ENCODE results near the gene ZFAND3. TPM values are rescaled to one million over a fixed set of nuclear protein-coding genes. Genes with fewer than 3 reads are reported as not detected.

ZFAND3 gene
- total and polyA plus RNA-seq, 2 of the 4 experiments (the other 2 are of a cell fraction), result 10.9 to 26.7 TPM

- CTCF ChIA-PET, result no interaction called here
- BruUV-seq (replicated peaks), result no TSS peak
Measured at GRCh38 chr6:37814374-37814773, 5.2 kb upstream of the ZFAND3 start.

More at GRCh38 chr6:37814374-37814773, 5.2 kb upstream of the ZFAND3 start:
- Histone ChIP-seq H3K56ac (ENCODE audit: extremely low read depth, insufficient read depth, low read length) (no peak overlapping the region), H2BK15ac (ENCODE audit: low read depth, low read length) (no peak overlapping the region), H3K14ac (replicated peaks; ENCODE audit: low read depth, low read length) (no peak overlapping the region), H3K4me1 (ENCODE audit: control insufficient read depth, insufficient read depth, low read length) (no peaks in the 10 kb centered on the region; the same call in 1 of the 2 replicates), H3K18ac (ENCODE audit: low read depth, low read length) (no peak overlapping the region), H2AK5ac (ENCODE audit: low read depth, low read length) (no peak overlapping the region), H2AK9ac (replicated peaks; ENCODE audit: low read depth, low read length, poor library complexity) (no peak overlapping the region), H2BK20ac (ENCODE audit: low read depth, low read length) (no peak overlapping the region), H3K9me3 (ENCODE audit: control insufficient read depth, insufficient read depth, low read length) (no peaks in the 10 kb centered on the region), H3K23ac (ENCODE audit: low read depth, low read length) (no peak overlapping the region), H2AFZ (replicated peaks; ENCODE audit: low read length, poor library complexity) (no peak overlapping the region), H4K20me1 (ENCODE audit: insufficient read depth, low read length) (no peaks in the 10 kb centered on the region; the same call in 1 of the 2 replicates), H4K5ac (ENCODE audit: low read depth, low read length) (no peak overlapping the region), H3K9me1 (ENCODE audit: insufficient read depth, low read length) (no peaks in the 10 kb centered on the region), H3K27ac (ENCODE audit: insufficient read depth, low read length) (no peak overlapping the region), H3K4ac (ENCODE audit: low read depth, low read length) (no peak overlapping the region), H3K27me3 (ENCODE audit: control insufficient read depth, insufficient read depth, low read length) (no peaks in the 10 kb centered on the region), H4K8ac (ENCODE audit: low read depth in 2 of 2, low read length in 2 of 2) (no peak overlapping the region), H3K79me1 (ENCODE audit: low read depth in 1 of 2, low read length in 2 of 2) (peaks cover 6 to 9% of the 10 kb centered on the region in 2 experiments; a peak in 3 of 4 replicates), H4K91ac (ENCODE audit: insufficient read depth, low read depth, low read length) (no peak overlapping the region), H3K4me2 (ENCODE audit: low read depth, low read length) (no peak overlapping the region), H3K9ac (ENCODE audit: low read depth, low read length) (no peak overlapping the region), H3K36me3 (ENCODE audit: control insufficient read depth, insufficient read depth, low read length) (no peaks in the 10 kb centered on the region), H3K4me3 (ENCODE audit: insufficient read depth, low read depth, low read length) (no peak overlapping the region), H2BK120ac (ENCODE audit: low read depth, low read length) (no peak overlapping the region), H2BK5ac (ENCODE audit: low read depth, low read length, poor library complexity, severe bottlenecking) (no peak overlapping the region)
- no peak for DNase-seq
- dilution Hi-C loops (cut with HindIII; ENCODE audit: low sequenced_read_pairs, unreplicated experiment), result no loop called here
- POLR2A ChIA-PET (ENCODE audit: unreplicated experiment), result no interaction called here
- no peak for ATAC-seq (ENCODE audit: low read depth)
- no CpG with 5 or more reads among the region's 6 CpGs for whole genome bisulfite sequencing, 2 experiments (ENCODE audit: extremely low coverage in 2 of 2, insufficient read length in 1 of 2)
- TF ChIP-seq, protein P1, sequence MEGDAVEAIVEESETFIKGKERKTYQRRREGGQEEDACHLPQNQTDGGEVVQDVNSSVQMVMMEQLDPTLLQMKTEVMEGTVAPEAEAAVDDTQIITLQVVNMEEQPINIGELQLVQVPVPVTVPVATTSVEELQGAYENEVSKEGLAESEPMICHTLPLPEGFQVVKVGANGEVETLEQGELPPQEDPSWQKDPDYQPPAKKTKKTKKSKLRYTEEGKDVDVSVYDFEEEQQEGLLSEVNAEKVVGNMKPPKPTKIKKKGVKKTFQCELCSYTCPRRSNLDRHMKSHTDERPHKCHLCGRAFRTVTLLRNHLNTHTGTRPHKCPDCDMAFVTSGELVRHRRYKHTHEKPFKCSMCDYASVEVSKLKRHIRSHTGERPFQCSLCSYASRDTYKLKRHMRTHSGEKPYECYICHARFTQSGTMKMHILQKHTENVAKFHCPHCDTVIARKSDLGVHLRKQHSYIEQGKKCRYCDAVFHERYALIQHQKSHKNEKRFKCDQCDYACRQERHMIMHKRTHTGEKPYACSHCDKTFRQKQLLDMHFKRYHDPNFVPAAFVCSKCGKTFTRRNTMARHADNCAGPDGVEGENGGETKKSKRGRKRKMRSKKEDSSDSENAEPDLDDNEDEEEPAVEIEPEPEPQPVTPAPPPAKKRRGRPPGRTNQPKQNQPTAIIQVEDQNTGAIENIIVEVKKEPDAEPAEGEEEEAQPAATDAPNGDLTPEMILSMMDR (conservative IDR thresholded peaks at IDR 0.05; ENCODE audit: low read depth, low read length), result no peak
- TF ChIP-seq POLR2A (IDR thresholded peaks at IDR 0.05; ENCODE audit: low read depth, low read length) (no peak), RCOR1 (IDR thresholded peaks at IDR 0.05; ENCODE audit: insufficient replicate concordance, low read length) (no peak), RAD21 (IDR thresholded peaks at IDR 0.05; ENCODE audit: low read length) (no peak), BHLHE40 (IDR thresholded peaks at IDR 0.05; ENCODE audit: low read depth, low read length) (no peak), CEBPB (IDR thresholded peaks at IDR 0.05; ENCODE audit: low read depth, low read length) (no peak), MAFK (IDR thresholded peaks at IDR 0.05; ENCODE audit: low read depth, low read length) (no peak), CHD1 (IDR thresholded peaks at IDR 0.05; ENCODE audit: low read depth, low read length) (no peak), MAZ (IDR thresholded peaks at IDR 0.05; ENCODE audit: borderline replicate concordance, low read depth, low read length) (no peak), RFX5 (IDR thresholded peaks at IDR 0.05; ENCODE audit: low read depth, low read length) (no peak), ELK1 (IDR thresholded peaks at IDR 0.05; ENCODE audit: borderline replicate concordance, low read depth, low read length) (no peak), FOS (IDR thresholded peaks at IDR 0.05; ENCODE audit: low read depth, low read length) (no peak), NFE2L2 (IDR thresholded peaks at IDR 0.05; ENCODE audit: low read depth, low read length) (no peak), SMC3 (IDR thresholded peaks at IDR 0.05; ENCODE audit: low read depth, low read length) (no peak), USF2 (IDR thresholded peaks at IDR 0.05; ENCODE audit: low read depth, low read length) (no peak), MXI1 (IDR thresholded peaks at IDR 0.05; ENCODE audit: borderline replicate concordance, low read depth, low read length) (no peak)
- intact Hi-C loops (cut with micrococcal nuclease), result no loop called here
- in situ Hi-C loops (cut with MboI; ENCODE audit: low sequenced_read_pairs), result no loop called here

Measured in IMR-90 (cell line).